Progenitor cell of endocrine pancreas (in vitro differentiated cells): ENCODE results near the gene AP1S1. TPM values are rescaled to one million over a fixed set of nuclear protein-coding genes. Genes with fewer than 3 reads are reported as not detected.
"Not testable (repeated sequence)": the region's sequence is repeated elsewhere in the genome, so short reads cannot be mapped to it uniquely, and the experiment has no call there.

ENCODE experiments used
- DNase-seq: peaks from one replicate; pipeline ENCODE4 v3.0.0; 2021; ENCODE audit warnings: low spot score; ENCODE audit not compliant: unreplicated experiment
- H3K27ac Mint-ChIP-seq: 2 replicates; pipeline ENCODE4 v1.8.0; 2021; ENCODE audit warnings: mild to moderate bottlenecking, moderate library complexity, mixed read lengths
- H3K27me3 Mint-ChIP-seq: 2 replicates; pipeline ENCODE4 v1.8.0; 2021; ENCODE audit warnings: mixed read lengths
- H3K36me3 Mint-ChIP-seq: 2 replicates; pipeline ENCODE4 v1.8.0; 2022; ENCODE audit warnings: mixed read lengths; ENCODE audit not compliant: insufficient read depth
- H3K4me1 Mint-ChIP-seq: 2 replicates; pipeline ENCODE4 v1.8.0; 2021; ENCODE audit warnings: low read depth, mixed read lengths
- H3K4me3 Mint-ChIP-seq: 2 replicates; pipeline ENCODE4 v1.8.0; 2021; ENCODE audit warnings: low read depth, mild to moderate bottlenecking, moderate library complexity, mixed read lengths
- H3K9me3 Mint-ChIP-seq: 2 replicates; pipeline ENCODE4 v1.8.0; 2021; ENCODE audit warnings: low read depth, mixed read lengths
- total RNA-seq: library from RNA; stranded (reverse); gene quantifications from 2 replicates; pipeline ENCODE4 v1.2.1, GENCODE V29; 2021
- TF ChIP-seq, protein P1 (sequence below): fragments of 200-600 bp; sonication (generic); IDR thresholded peaks from one replicate; pipeline ENCODE4 v1.5.0; 2021; ENCODE audit warnings: antibody characterized with exemption, mild to moderate bottlenecking; ENCODE audit not compliant: unreplicated experiment

Gene AP1S1
- total RNA-seq, 1 donor from 2014 or later, result 61.3 TPM

DNA sequence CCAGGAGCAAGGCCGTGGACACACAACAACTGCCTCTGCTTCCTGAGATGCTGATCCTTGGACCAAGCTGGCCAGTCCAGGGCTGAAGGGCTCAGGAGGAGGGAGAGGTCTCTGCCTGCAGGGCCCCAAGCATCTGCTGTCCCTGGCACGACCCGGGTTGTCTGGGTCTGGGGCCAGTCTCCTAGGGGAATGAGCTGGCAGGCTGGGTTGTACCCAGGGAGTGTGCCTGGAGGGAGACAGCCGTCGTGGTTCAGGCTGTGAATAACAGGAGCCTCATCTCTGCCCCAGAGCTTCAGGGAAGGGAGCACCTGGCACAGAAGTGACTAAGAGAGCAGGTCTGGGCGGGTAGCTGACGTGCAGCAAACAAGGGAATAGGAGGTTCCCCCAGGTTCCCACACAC, 45.3 kb upstream of the AP1S1 start:
- Mint-ChIP-seq H3K27ac (no peak overlapping the region), H3K27me3 (peaks cover 6% of the 10 kb centered on the region), H3K4me3 (no peak overlapping the region), H3K4me1 (no peaks in the 10 kb centered on the region), H3K36me3 (no peaks in the 10 kb centered on the region), H3K9me3 (no peaks in the 10 kb centered on the region)
- no peak for DNase-seq
- TF ChIP-seq, protein P1, sequence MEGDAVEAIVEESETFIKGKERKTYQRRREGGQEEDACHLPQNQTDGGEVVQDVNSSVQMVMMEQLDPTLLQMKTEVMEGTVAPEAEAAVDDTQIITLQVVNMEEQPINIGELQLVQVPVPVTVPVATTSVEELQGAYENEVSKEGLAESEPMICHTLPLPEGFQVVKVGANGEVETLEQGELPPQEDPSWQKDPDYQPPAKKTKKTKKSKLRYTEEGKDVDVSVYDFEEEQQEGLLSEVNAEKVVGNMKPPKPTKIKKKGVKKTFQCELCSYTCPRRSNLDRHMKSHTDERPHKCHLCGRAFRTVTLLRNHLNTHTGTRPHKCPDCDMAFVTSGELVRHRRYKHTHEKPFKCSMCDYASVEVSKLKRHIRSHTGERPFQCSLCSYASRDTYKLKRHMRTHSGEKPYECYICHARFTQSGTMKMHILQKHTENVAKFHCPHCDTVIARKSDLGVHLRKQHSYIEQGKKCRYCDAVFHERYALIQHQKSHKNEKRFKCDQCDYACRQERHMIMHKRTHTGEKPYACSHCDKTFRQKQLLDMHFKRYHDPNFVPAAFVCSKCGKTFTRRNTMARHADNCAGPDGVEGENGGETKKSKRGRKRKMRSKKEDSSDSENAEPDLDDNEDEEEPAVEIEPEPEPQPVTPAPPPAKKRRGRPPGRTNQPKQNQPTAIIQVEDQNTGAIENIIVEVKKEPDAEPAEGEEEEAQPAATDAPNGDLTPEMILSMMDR, result no peak

DNA sequence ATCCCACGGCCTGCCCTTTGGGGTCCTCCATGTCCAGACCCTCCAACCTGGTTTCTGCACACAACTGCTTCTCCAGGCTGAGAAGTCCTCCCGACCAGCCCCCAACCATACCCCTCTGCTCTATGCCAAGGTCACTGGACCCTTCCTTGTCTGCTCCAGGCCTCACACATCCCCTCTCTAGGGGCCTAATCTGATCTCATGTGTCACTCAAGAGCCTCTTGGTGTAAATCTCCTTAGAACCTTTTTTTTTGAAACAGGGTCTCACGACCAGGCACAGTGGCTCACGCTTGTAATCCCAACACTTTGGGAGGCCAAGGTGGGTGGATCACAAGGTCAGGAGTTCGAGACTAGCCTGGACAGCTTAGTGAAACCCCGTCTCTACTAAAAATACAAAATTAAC, 44.9 kb upstream of the AP1S1 start:
- no peaks in the 10 kb centered on the region for H3K4me1 Mint-ChIP-seq
- peaks cover 6% of the 10 kb centered on the region for H3K27me3 Mint-ChIP-seq
- no peak overlapping the region for H3K27ac Mint-ChIP-seq
- H3K36me3 Mint-ChIP-seq, result no peaks in the 10 kb centered on the region
- H3K9me3 Mint-ChIP-seq, result no peaks in the 10 kb centered on the region
- DNase-seq, result no peak
- TF ChIP-seq, protein P1, result no peak
- H3K4me3 Mint-ChIP-seq, result no peak overlapping the region

DNA sequence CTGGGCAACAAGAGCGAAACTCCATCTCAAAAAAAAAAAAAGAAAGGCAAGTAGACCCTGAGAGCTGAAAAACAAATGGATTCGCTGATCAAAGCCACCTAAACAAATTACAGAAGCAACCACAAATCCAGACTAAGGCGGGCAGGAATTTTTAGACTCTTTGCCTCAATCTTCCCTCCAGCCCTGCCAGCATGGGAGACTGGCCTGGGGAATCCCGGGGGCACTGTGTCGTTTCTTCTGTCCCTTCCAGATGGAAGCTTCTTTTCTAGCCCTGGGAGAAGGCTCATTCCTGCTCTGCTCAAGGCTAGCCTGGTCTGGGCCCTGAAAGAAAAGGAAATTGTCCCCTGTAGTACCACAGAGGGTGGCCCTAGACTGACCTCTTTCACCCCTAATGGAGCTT, 43.0 kb upstream of the AP1S1 start:
- DNase-seq, result no peak
- TF ChIP-seq, protein P1, result no peak
- Mint-ChIP-seq H3K27me3 (peaks cover 6% of the 10 kb centered on the region), H3K4me1 (no peaks in the 10 kb centered on the region), H3K9me3 (no peaks in the 10 kb centered on the region), H3K27ac (no peak overlapping the region), H3K4me3 (no peak overlapping the region), H3K36me3 (no peaks in the 10 kb centered on the region)

DNA sequence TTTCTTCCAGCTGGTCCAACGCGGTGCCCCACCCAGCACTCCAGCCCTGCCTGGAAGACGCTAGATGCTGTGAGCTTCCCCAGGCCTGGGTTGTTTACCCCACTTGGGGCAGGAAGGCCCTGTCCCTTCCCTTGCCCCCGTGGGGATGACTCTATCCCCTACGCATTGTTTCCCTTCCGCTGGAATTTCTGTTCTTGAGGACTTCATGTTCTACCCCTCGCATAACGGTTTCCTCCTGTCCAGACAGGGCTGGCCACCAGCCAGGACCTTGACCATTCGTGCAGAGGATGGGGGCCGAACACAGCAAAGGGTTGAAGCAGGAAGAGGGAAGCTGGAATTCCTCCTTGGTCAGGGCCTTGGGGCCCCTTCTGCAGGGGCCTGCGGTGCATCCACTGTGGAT, 42.0 kb upstream of the AP1S1 start:
- H3K4me1 Mint-ChIP-seq, result no peaks in the 10 kb centered on the region
- H3K9me3 Mint-ChIP-seq, result no peaks in the 10 kb centered on the region
- TF ChIP-seq, protein P1, result no peak
- no peaks in the 10 kb centered on the region for H3K36me3 Mint-ChIP-seq
- H3K27ac Mint-ChIP-seq, result no peak overlapping the region
- peaks cover 4% of the 10 kb centered on the region for H3K27me3 Mint-ChIP-seq
- DNase-seq, result no peak
- H3K4me3 Mint-ChIP-seq, result no peak overlapping the region

DNA sequence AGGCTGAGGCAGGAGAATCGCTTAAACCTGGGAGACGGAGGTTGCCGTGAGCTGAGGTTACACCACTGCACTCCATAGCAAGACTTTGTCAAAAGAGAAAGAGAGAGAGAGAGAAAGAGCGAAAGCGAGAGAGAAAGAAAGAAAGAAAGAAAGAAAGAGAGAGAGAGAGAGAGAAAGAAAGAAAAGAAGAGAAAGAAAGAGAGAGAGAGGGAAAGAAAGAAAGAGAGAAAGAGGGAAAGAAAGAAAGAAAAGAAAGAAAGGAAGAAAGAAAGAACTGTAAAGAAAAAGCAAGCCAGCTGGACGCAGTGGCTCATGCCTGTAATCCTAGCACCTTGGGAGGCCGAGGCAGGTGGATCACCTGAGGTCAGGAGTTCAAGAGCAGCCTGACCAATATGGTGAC, 41.1 kb upstream of the AP1S1 start:
- not testable (repeated sequence) for H3K36me3 Mint-ChIP-seq, H3K4me3 Mint-ChIP-seq, DNase-seq, H3K9me3 Mint-ChIP-seq, H3K27ac Mint-ChIP-seq, H3K4me1 Mint-ChIP-seq, H3K27me3 Mint-ChIP-seq

DNA sequence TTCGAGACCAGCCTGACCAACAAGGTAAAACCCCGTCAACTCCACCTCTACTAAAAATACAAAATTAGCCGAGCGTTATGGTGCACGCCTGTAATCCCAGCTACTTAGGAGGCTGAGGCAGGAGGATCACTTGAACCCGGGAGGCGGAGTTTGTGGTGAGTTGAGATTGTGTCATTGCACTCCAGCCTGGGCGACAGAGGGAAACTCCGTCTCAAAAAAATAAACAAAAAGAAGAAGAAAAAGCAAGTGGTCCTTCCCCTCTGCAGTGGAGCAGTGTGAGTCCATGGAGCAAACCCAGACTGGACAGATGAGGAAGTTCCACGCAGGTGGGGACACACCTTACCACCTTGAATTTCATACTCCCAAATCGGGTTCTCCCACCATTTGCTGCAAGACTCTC, 40.4 kb upstream of the AP1S1 start:
- Mint-ChIP-seq H3K4me1 (no peaks in the 10 kb centered on the region), H3K27ac (no peak overlapping the region), H3K9me3 (no peaks in the 10 kb centered on the region), H3K4me3 (no peak overlapping the region), H3K36me3 (no peaks in the 10 kb centered on the region), H3K27me3 (no peaks in the 10 kb centered on the region)
- TF ChIP-seq, protein P1, result no peak
- DNase-seq, result no peak
